Motor neuron (in vitro differentiated cells): ENCODE results near the gene IL2RG. TPM values are rescaled to one million over a fixed set of nuclear protein-coding genes. Genes with fewer than 3 reads are reported as not detected.

ENCODE experiments used
- ATAC-seq, 8 experiments: fragments of 200-7000 bp; cut with Tn5 transposase; replicated peaks in 6 of 8; 2 replicates each; pipeline ENCODE4 v1.8.0; 2021; ENCODE audit warnings: mild to moderate bottlenecking in 8 of 8, moderate library complexity in 8 of 8
- H3K27ac ChIP-seq, 2 donors: fragments of 250-450 bp; sonication (Bioruptor Pico); 2 replicates each; pipeline ENCODE4 v1.9.0; 2021; ENCODE audit warnings: antibody characterized with exemption in 2 of 2, mild to moderate bottlenecking in 2 of 2, moderate library complexity in 1 of 2
- H3K4me1 ChIP-seq, 2 donors: fragments of 250-450 bp; sonication (Bioruptor Pico); replicated peaks in 1 of 2; 2 replicates each; pipeline ENCODE4 v1.6.1; 2021; ENCODE audit warnings: antibody characterized with exemption in 2 of 2, mild to moderate bottlenecking in 2 of 2, moderate library complexity in 1 of 2
- H3K4me3 ChIP-seq, 5 donors: fragments of 250-450 bp; sonication (Bioruptor Pico); 2 replicates each; pipeline ENCODE4 v1.9.0; 2021; ENCODE audit warnings: antibody characterized with exemption in 5 of 5, mild to moderate bottlenecking in 5 of 5, moderate library complexity in 4 of 5
- WGBS, 10 experiments: fragments of 450-650 bp; shearing (Covaris generic); methylation state at CpG; one replicate each; pipeline ENCODE4 v1.0.0; 2022; 5-methylcytosine and 5-hydroxymethylcytosine counted together
- in situ Hi-C, 9 experiments: fragments of 400-800 bp; cut with MboI; loops; one replicate each; pipeline ENCODE4 v1.15.0; 2021; ENCODE audit warnings: low sequenced_read_pairs in 9 of 9, low pct_unique_long_range_greater_than_20kb in 2 of 9; ENCODE audit not compliant: unreplicated experiment in 9 of 9
- total RNA-seq, 8 experiments: library from RNA; unstranded; fragments of 300-600 nt; gene quantifications; 2 replicates each; pipeline versions ENCODE4 v1.2.3 to v1.2.4, GENCODE V29; 2022

The IL2RG gene
- under 1 TPM in 6 of 8 experiments, not detected in 2; 0.11 to 0.77 (median 0.22) TPM for total RNA-seq

GRCh38 chrX:71111141-71111843 is at the start of gene IL2RG:
TSS of gene IL2RG (minus strand) at chrX:71111577. CDS start at chrX:71111539, 38 bp downstream.
- peaks cover 5 to 12% of the 10 kb centered on the region in 2 donors for H3K4me1 ChIP-seq
- ATAC-seq, result no peak
- H3K4me3 ChIP-seq, result no peak within 1 kb of the TSS
- no peak within 1 kb of the TSS for H3K27ac ChIP-seq
- in situ Hi-C loops, result no loop called here
- 46 to 92% methylated on average over 2 to 6 of the region's 8 CpGs; no CpG with 5 or more reads in 8 of the 10 experiments for WGBS, 10 experiments

- in situ Hi-C loops, result no loop called here
- Histone ChIP-seq H3K4me3 (no peak overlapping the region), H3K4me1 (no peaks in the 10 kb centered on the region), H3K27ac (no peak overlapping the region)
- WGBS, 10 experiments, result 20 to 100% (median 80%) methylated on average over 1 of the region's 3 CpGs; no CpG with 5 or more reads in 6 of the 10 experiments
- ATAC-seq, result no peak
These were observed 49.1 kb upstream of the IL2RG start for GRCh38 chrX:71160475-71160874.

- 70 to 100% (median 85%) methylated on average over 1 to 4 of the region's 5 CpGs; no CpG with 5 or more reads in 4 of the 10 experiments for WGBS, 10 experiments
- Histone ChIP-seq H3K4me1 (no peaks in the 10 kb centered on the region), H3K27ac (no peak overlapping the region), H3K4me3 (no peak overlapping the region)
- in situ Hi-C loops, result no loop called here
- no peak for ATAC-seq
These were observed 48.0 kb upstream of the IL2RG start for GRCh38 chrX:71159335-71159734.

- no peak overlapping the region for H3K4me3 ChIP-seq
- H3K27ac ChIP-seq, result no peak overlapping the region
- no peaks in the 10 kb centered on the region for H3K4me1 ChIP-seq
- no peak for ATAC-seq
- WGBS, 10 experiments, result 60 to 100% (median 81%) methylated on average over 1 to 6 of the region's 6 CpGs; no CpG with 5 or more reads in 3 of the 10 experiments
- in situ Hi-C loops, result no loop called here
These were observed 47.2 kb upstream of the IL2RG start for GRCh38 chrX:71158603-71159002.

GRCh38 chrX:71154641-71155040 is 43.3 kb upstream of the IL2RG start:
- H3K4me3 ChIP-seq, result no peak overlapping the region
- in situ Hi-C loops, result no loop called here
- H3K27ac ChIP-seq, result no peak overlapping the region
- no peak for ATAC-seq
- 0% methylated on average over 1 of the region's 3 CpGs; no CpG with 5 or more reads in 8 of the 10 experiments for WGBS, 10 experiments
- H3K4me1 ChIP-seq, result no peaks in the 10 kb centered on the region

GRCh38 chrX:71154196-71154595 is 42.8 kb upstream of the IL2RG start:
- H3K4me1 ChIP-seq, result no peaks in the 10 kb centered on the region
- ATAC-seq, result no peak
- no peak overlapping the region for H3K4me3 ChIP-seq
- in situ Hi-C loops, result no loop called here
- 52 to 100% methylated on average over 1 to 3 of the region's 7 CpGs; no CpG with 5 or more reads in 8 of the 10 experiments for WGBS, 10 experiments
- H3K27ac ChIP-seq, result no peak overlapping the region

- no peak for ATAC-seq
- Histone ChIP-seq H3K27ac (no peak overlapping the region), H3K4me3 (no peak overlapping the region), H3K4me1 (peaks cover 0 to 7% of the 10 kb centered on the region in 2 donors)
- in situ Hi-C loops, result no loop called here
- 0 to 93% methylated on average over 2 to 3 of the region's 7 CpGs; no CpG with 5 or more reads in 8 of the 10 experiments for WGBS, 10 experiments
These were observed 40.0 kb upstream of the IL2RG start for GRCh38 chrX:71151366-71151765.

GRCh38 chrX:71148278-71148663 is 36.9 kb upstream of the IL2RG start:
- no CpG with 5 or more reads among the region's 8 CpGs for WGBS, 10 experiments
- Histone ChIP-seq H3K4me1 (peaks cover 5 to 7% of the 10 kb centered on the region in 2 donors), H3K4me3 (no peak overlapping the region), H3K27ac (no peak overlapping the region)
- ATAC-seq, result no peak
- in situ Hi-C loops, result loop anchor here in 1 of 9 experiments (25.0 kb wide), 1 partner anchor 161 kb away; no protein-coding TSS in a partner anchor

GRCh38 chrX:71147496-71148277 is 36.3 kb upstream of the IL2RG start:
- Histone ChIP-seq H3K4me1 (peaks cover 5 to 7% of the 10 kb centered on the region in 2 donors), H3K27ac (no peak overlapping the region), H3K4me3 (no peak overlapping the region)
- ATAC-seq, result no peak
- 75 to 90% methylated on average over 2 to 12 of the region's 28 CpGs; no CpG with 5 or more reads in 8 of the 10 experiments for WGBS, 10 experiments
- in situ Hi-C loops, result loop anchor here in 1 of 9 experiments (25.0 kb wide), 1 partner anchor 160 kb away; no protein-coding TSS in a partner anchor

- peaks cover 5 to 7% of the 10 kb centered on the region in 2 donors for H3K4me1 ChIP-seq
- H3K4me3 ChIP-seq, result peak within 1 kb of the TSS; percentile 45 to 95 (median 59)
- H3K27ac ChIP-seq, result peak within 1 kb of the TSS; percentile 46 to 53
- WGBS, 10 experiments, result no CpG with 5 or more reads among the region's 28 CpGs
- in situ Hi-C loops, result loop anchor here in 1 of 9 experiments (25.0 kb wide), 1 partner anchor 157 kb away; no protein-coding TSS in a partner anchor
- peak in 4 of 8 experiments; percentile 3 to 19 (median 16) for ATAC-seq
These were observed 33.3 kb upstream of the IL2RG start, which contains the start of gene NLGN3 for GRCh38 chrX:71144651-71145050. TSS of gene NLGN3 (plus strand) at chrX:71144841. CDS start at chrX:71147750, 2,909 bp downstream.

GRCh38 chrX:71143508-71143907 is 32.1 kb upstream of the IL2RG start:
- H3K4me1 ChIP-seq, result peaks cover 5 to 7% of the 10 kb centered on the region in 2 donors
- H3K27ac ChIP-seq, result no peak overlapping the region
- ATAC-seq, result no peak
- 60 to 80% methylated on average over 2 of the region's 6 CpGs; no CpG with 5 or more reads in 8 of the 10 experiments for WGBS, 10 experiments
- H3K4me3 ChIP-seq, result no peak overlapping the region
- in situ Hi-C loops, result loop anchor here in 1 of 9 experiments (25.0 kb wide), 1 partner anchor 156 kb away; no protein-coding TSS in a partner anchor

- no peak overlapping the region for H3K4me3 ChIP-seq
- no peak for ATAC-seq
- H3K27ac ChIP-seq, result no peak overlapping the region
- 63% methylated on average over 6 of the region's 6 CpGs; no CpG with 5 or more reads in 9 of the 10 experiments for WGBS, 10 experiments
- H3K4me1 ChIP-seq, result peaks cover 0 to 5% of the 10 kb centered on the region in 2 donors
- in situ Hi-C loops, result loop anchor here in 1 of 9 experiments (25.0 kb wide), 1 partner anchor 153 kb away; no protein-coding TSS in a partner anchor
These were observed 29.1 kb upstream of the IL2RG start for GRCh38 chrX:71140440-71140839.

GRCh38 chrX:71131510-71131909 is 20.1 kb upstream of the IL2RG start:
- H3K27ac ChIP-seq, result no peak overlapping the region

More at GRCh38 chrX:71131510-71131909, 20.1 kb upstream of the IL2RG start:
- Histone ChIP-seq H3K4me3 (no peak overlapping the region), H3K4me1 (no peaks in the 10 kb centered on the region)
- ATAC-seq, result no peak
- whole genome bisulfite sequencing, 10 experiments, result 64 to 100% methylated on average over 2 to 3 of the region's 4 CpGs; no CpG with 5 or more reads in 8 of the 10 experiments
- in situ Hi-C loops, result loop anchor here in 1 of 9 experiments (25.0 kb wide), 1 partner anchor 144 kb away; no protein-coding TSS in a partner anchor
